CD1c-positive myeloid dendritic cell (primary cell): ENCODE data around the gene EDNRB.
"Not testable (repeated sequence)": the region's sequence is repeated elsewhere in the genome, so short reads cannot be mapped to it uniquely, and the experiment has no call there.

Experiments
- DNase-seq: peaks from one replicate; pipeline ENCODE4 v3.0.0-alpha.2; 2016; ENCODE audit errors: extremely low spot score

Gene EDNRB

DNA sequence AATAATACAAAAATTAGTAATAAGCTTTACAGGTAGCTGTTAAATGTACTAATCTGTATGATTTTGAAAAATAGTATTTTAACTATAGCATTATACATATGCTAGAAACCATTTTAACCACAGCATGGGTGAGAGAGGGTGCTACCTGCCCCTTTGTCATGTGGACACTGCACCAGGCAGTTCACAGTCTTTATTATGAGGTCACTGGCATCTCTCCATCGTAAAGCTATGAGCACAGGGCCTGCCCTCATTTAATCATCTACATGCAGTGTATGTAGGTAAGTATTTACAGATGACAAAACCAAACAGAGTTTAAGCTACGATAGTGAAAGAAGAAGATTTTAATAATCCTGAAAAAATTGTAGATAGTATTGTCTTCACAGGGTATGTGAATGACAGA, 21.7 kb downstream of the EDNRB start:
- no peak for DNase-seq

DNA sequence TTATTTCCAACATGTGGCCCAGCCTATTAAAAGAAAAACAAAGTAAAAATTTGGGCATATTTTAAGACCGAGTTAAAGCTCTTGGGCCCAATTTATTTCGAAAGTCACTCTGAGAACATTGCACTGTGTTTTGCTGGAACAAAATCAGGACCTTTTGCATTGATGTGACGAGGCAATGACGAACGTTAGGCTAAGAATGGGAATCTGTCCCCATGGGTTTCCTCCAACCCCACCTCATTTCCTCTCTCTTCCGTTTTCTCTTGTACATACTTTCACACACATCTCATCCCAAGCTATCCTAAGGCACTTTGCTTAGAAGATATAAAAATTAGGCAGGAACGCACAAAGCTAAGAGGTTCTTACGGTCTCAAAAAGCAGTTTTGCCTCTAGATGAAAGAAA, 22.1 kb downstream of the EDNRB start:
- no peak for DNase-seq

DNA sequence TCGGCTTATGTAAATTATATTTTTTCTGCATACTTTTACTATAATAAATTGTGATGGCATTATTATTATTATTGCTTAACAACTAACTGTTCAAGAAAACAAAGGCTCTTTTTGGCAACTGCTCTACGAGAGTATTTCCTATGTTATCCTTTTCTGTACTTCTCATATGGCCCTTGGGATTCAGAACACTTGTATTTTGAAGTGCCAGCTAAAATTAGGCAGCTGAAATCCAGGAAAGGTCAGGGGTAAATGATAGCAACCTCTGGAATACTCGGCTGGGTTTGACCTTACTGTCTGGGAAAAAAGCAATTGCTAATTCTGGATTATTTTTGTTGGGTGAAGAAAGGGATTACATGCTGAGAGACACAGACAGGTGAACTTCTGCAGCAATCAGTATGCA, 23.9 kb downstream of the EDNRB start:
- no peak for DNase-seq

DNA sequence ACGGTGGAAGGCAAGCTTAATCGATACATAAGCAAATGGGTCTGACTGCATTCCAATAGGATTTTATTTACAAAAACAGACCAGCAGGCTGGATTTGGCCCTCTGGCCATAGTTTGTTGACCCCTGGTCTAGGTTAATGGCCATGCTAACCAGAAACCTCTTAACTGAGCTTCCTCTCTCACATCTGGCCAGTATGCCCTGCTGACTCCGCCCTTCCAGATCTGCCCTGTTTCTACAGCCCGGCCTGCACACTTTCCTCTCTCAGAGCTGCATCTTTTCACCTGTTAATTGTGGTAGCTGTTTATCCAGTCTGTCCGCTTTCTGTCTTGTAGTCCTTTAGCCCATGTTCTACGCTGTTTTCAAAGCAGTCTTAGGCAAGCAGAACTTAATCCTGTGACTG, 25.6 kb downstream of the EDNRB start:
- DNase-seq, result no peak

DNA sequence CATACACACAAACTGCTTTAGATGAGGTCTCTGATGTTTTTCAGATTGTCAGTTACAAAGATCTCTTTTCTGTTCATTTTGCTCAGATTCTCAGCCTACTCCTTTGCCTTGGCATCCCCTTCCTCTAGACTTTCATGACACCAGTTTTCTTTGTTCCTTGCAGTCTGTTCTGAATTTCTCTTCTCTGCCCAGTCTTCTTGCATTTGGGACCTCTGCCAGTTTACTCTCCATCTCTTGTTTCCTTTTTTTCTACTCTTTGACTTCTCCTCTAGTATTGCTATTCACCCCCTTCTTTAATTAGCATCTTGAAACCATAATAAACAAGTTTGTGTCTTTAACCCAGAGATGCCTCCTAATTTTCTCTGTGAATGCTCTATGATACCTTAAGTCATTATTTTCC, 26.1 kb downstream of the EDNRB start:
- DNase-seq, result no peak

DNA sequence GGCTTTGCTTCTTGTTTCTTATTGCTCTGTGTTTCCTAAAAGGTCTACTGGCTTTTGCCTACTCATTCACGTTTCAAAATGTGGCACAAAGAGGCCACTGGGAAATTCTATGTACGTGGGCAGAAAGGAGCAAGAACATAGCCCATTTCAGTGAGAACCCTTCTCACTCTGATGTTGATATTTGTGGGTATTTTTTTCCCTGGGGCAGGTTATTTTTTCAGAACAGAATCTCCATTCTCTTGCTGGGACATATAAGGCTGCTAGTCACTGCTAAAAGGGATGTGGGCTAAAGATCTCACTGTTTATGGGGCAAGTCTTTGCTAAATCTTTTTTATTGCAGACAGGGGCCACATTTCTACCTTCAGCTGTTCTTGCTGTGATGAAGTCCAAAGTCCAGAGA, 27.1 kb downstream of the EDNRB start:
- peak; percentile 3 for DNase-seq

DNA sequence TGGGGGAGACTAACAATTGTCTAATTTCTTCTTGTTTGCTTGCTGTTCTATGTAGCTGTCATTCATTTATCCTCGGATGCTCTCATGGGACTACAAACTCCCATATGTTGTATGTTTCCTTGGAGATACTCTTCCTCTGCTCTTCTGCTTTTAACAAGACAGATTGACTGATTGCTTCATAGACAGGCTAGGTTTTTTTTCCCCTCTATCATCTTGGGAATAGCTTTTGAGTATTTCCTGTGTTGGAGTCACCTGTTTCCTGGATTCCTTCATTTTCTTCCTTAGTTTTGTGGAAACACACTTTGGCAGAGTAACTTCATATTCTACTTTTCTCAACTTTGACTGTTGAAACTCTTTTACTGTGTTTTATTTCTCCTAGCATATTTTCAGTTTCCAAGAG, 27.6 kb downstream of the EDNRB start:
- DNase-seq, result no peak

DNA sequence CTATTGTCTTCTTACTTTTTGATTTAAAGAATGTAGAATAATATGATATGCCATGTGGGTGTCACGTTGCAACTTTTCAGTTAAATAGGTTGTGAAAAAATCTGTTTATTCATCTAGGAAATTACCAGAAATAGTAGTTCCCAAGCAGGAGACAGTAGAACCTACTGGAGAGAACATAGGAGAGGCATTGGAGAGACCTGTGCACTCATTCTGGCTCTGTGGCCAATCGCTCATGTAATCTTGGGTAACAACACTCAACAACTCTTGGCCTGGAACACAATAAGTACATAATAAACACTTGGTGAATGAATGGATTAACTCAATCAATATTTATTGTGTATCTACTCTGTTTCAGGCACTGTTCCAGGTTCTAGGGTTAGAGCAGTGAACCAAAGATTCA, 35.3 kb downstream of the EDNRB start:
- no peak for DNase-seq

DNA sequence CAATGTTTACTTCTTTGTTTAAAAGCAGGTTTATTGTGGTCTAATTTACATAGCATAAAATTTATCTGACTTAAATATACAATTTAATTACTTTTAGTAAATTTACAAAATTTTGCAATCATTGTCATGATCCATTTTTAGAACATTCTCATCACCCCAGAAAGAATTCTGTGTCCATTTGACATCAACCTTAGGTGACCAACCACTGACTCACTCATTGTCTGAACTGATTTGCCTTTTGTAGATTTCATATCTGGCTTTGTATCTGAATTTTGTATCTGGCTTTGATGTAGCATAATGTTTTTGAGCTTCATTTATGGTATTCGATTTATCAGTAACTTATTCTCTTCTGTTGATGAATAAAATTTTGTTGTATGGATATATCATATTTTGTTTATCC, 40.4 kb downstream of the EDNRB start:
- DNase-seq, result no peak

DNA sequence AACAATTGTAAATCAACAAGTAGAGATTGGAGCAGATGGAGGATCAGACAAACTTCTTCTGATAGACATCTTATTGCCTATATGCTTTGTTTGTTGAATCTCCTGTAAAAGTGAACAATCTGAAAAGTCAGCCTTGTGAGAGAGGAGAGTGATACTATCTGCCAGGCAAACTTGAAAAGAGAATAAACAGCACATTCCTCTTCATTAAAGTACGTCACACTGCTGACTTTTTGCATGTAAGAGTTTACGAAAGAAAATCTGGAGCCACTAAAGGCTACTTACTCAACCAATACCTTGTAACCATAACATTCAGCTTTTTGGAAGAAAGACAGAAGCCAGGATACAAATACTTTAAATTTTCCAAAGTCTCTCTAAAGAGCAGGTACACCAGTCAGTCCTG, 42.5 kb downstream of the EDNRB start:
- DNase-seq, result no peak

DNA sequence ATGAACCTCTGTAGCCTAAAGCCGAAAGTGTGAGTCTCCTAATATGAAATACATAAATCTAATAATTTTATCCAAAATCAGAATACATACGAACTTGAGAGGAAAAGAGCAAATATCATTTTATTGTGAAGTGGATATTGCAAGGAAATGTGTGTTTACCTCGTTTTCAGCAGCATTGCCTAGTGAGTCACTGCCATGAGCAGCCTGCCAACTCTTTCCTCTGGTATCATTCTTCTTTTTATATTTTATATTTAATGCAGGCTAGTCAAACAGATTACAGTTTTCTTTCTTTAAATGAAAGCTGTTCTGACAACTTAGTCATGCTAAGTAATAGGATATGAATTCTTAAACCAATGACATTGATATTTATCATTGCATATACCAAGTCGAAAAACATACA, 44.2 kb downstream of the EDNRB start:
- DNase-seq, result no peak

DNA sequence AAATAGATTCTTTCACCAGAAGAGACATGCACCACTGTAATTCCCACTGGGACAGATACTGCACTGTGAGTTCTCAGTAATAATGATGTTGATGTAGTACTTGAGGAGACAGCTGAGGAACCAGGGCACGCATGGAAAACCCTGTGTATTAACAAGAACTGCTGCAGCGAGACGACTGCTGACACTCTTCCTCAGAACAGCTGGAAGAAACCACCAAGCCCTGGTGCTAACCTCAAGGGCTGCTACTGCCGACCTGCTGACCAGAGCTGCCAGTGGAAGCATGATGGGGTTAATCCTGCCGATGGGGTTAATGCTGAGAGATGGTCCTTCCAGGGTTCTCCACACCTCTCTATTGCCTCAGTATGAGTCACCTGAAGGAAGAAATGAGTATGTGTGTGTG, 45.6 kb downstream of the EDNRB start:
- no peak for DNase-seq

DNA sequence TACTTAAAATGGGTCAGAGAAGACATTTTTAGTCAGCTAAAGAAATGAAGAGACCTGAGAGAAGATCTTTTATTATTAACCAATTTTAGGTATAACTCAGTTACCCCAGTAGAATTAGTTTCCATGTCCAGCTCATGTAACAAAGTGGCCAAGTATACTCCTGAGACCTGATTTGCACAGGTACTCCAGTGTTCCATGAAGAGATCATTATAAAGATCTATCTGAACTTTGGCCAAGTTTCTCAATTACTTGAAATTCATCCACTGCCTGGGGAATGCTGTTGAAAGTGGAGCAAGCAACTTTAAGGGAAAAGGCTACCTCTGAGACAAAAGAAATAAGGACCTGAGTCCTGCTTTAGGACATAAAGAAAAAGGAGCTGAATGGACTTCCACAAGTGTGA, 47.0 kb downstream of the EDNRB start:
- DNase-seq, result no peak

DNA sequence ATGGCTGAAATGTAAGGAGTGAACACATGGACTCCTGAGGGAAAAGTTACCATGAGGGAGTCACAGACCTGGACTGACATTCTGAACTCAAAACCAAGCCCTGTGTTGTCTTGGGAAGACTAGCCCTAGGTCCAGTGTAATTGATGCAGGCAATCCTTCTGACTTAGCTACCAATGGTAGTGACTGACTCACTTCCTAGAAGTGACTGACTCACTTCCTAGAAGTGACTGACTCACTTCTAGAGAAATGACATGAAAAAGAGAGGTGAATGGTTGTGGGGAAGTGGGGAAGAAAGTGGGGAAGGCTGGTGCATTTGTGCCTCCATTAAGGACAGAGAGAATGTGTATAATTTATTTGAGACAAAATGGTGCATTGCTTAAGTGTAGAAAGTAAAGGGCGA, 49.9 kb downstream of the EDNRB start:
- no peak for DNase-seq

DNA sequence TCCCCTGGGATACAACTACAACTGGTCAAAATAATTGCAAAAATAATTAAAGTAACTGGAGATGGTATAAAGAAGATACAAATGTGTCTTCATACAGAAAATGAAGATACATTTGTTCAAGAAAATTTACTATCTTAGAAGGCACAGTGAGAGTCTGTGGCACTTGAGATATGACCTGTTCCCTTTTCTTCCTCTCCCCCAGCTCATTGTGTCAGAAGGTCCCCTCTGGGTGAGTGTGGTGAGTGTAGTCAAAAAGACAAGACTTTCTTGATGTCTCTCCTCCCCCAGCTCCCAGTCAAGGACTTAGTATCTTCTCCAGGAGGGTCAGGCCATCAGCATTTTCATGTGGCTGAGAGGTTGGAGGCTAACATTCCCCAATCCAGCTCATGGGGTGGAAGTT, 51.7 kb downstream of the EDNRB start:
- DNase-seq, result no peak

DNA sequence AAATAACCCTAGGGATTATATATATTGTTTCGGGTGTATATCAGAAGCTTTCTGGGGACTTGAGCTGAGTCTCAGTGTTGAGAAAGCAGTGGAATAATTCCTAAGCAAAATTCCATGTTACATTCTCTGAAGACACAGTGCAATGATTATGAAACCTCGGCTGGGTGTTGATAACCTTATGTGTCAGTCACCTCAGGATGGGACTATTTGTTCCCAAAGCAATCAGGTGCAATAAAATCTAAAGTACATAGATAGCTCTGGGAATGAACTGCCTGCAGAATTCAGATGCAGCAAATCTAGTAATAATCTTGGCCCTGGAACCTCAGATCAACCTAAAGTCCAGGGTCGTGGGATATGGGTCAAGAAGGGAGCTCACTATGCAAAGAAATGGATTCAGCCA, 53.0 kb downstream of the EDNRB start:
- DNase-seq, result no peak

DNA sequence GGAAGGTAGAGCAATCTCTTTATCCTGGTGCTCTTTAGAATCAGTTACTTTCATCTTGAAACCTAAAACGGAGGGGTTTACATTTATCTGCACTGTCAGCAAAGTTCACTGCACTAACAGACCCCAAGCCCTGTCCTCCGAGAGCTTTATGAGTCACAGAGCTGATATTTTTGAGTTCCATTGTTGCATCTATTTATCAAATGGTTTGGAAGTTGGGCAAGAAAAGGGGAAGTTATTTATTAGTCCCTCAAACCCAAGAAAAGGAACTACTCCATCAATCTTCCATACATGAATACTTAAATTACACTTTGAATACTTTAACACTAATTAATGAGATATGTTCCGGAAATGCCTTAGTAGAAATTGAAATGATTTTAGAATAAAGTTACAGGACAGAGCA, 55.5 kb downstream of the EDNRB start:
- peak; percentile 45 for DNase-seq

DNA sequence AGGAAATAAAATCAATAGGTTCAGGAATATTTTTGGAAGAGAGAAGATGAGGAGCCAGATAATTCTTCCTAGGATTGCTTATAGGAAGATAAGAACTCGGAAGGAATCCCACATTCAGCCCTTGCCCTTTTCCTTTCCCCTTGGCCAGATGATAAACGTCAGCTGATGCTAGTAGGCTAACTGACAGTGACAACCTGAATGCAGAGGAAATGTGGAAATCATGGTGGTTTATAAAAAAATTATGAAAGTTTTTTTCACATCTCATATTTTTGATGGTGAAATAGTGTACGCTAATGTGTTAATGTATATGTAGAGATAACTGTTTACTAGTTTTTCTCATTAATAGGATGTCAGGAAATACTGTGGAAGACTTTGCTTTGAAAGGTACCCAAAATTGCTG, 56.9 kb downstream of the EDNRB start:
- DNase-seq, result peak; percentile 36

DNA sequence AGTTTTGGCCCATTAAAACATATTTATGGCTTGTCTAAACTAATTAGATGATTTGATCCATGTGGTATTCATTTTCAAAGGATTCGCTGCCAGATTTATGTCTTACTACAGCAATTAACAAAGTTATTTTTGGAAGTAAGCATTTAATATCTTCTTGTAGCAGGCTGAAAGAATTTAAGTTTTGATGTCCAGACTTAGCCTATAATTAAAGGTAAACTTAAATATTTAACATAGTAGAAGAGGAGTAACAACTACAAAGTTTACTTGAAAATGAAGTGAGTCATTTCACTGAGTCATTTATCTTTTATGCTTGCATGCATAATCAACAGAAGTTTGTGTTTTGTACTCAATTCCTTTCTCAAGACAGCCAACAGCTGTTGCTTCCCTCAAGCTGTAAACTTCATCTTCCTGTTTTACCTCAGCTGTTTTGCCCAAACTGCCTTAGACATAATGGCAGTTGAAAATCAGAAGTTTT, 58.1 kb downstream of the EDNRB start:
- peak; percentile 56 for DNase-seq

DNA sequence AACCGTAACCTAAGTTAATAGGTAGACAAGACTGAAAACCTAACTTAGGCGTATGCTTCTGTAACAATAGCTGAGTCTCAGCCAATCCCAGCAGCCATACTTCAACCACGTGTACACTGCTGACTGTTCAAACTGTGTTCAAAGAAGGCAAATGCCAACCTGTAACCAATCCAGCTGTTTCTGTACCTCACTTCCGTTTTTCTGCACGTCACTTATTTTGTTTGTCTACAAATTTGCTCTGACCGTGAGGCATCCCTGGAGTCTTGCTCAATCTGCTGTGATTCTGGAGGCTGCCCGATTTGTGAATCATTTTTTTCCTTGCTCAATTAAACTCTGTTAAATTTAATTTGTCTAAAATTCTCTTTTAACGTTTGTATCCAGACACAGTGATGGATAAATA, 59.2 kb downstream of the EDNRB start:
- DNase-seq, result peak; percentile 19

DNA sequence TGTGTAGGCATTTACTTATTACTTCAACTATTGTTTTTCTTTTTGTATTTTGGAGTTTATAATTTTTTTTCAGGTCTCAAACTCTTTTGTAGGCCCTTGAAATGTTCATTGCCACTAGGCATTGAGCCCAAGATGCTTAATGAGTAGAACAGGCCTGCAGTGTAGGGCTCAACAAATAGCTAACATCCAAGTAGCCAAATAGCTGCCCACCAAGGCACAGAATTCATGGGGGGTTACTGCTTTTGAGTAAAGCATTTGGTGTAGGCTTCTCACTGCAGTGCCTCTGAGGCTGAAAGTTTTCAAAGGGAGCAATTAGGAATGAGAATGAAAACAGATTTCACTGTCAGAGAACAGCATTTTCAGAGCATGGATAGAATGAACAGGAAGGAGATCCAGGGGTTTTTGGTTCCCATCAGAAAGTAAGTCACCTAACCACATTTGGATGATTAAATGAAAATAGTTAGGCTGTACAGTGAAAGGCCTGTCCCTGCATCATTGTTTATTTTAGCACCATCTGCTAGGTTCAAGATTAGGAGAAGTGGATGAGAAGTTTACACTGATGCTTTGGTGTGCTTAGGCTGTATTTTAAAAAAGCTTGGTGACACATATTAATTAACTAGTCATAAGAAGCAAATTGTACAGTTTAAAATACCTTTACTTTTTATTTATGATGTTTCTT, 61.0 kb downstream of the EDNRB start:
- DNase-seq, result no peak

DNA sequence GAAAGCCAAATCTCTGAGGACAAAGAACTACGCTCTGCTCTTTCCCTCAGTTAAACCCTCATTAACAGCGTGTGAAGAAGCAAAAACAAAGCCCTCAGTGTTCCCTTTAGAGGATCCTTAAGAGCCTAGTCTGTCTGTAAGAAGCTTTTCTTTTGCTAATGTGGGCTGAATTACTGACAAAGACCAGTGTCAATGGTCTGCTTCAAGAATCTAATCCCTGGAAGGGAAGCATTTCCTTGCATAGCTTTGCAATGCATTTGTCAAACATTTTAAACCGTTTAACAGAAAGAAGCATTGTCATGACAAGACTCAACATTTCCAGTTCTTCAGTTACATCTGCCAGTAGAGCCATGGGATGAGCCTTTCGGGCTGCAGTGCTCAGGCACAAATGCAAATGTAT, 64.9 kb downstream of the EDNRB start:
- no peak for DNase-seq

DNA sequence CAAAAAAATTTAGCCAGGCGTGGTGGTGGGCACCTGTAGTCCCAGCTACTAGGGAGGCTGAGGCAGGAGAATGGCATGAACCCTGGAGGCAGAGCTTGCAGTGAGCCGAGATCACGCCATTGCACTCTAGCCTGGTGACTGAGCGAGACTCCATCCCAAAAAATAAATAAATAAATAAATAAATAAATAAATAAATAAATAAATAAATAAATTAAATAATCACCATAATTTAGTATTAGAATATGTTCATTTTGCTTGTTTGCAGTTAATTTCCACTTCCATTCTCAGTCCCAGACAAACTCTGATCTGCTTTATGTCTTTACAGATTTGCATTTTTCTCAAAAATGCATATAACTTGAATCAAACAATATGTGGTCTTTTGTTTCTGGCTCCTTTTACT, 70.6 kb downstream of the EDNRB start:
- DNase-seq, result not testable (repeated sequence)

DNA sequence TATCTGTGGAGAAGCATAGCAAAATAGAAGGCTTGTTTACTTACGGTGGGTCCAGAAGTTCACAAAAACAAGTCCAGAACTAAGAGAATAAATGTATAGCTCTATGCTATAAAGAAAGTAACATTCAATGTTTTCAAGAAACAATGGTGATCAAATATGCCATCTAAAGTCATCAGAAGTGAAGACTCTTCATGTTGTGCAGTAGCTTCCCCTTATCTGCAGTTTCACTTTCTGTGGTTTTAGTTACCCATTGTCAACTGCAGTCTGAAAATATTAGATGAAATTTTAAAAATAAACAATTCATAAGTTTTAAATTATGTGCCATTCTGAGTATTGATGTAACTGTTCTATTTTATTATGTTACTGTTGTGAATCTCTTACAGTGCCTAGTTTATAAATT, 72.5 kb downstream of the EDNRB start:
- DNase-seq, result peak; percentile 18
